ENCODE results near the gene COLEC11. TPM values are rescaled to one million over a fixed set of nuclear protein-coding genes. Genes with fewer than 3 reads are reported as not detected.

Gene COLEC11
- 0.09 and 0.38 TPM in 2 replicates for total RNA-seq

DNA sequence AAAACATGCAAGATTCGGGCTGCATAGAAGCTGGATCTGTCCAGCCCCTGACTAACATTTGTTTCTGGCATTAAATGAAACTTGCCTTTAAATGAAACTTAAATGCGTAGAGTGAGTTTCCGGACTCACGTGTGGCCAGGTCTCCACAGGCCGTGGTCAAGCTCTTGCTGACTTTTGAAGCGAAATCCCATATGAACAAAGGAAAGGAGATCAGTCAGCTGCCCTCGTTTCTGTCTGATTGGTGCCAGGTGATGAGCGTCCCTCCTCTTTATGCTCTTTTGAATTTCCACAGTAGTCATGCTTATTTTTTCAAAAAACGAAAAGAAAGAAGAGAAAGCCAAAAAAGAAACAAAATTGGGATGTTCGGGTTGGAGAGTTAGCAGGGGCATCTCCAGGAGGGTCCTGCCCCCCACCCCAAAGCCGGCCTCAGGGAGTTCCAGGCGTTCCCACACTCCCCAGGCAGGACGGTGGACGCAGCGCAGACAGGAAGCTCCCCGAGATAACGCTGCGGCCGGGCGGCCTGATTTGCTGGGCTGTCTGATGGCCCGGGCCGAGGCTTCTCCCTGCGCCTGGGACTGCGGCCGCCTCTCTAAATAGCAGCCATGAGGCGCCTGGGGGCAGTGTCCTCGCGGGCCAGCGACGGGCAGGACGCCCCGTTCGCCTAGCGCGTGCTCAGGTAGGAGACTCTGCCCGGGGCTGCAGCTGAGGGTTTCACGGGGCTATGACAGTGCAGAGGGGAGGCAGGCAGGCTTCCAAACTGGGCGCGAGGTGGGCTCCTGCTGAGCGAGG is at the start of gene COLEC11:
TSS of gene COLEC11 (plus strand) at position 620 of the 789 bp plus-strand sequence. CDS start 9,229 bp downstream, outside the sequence.

DNA sequence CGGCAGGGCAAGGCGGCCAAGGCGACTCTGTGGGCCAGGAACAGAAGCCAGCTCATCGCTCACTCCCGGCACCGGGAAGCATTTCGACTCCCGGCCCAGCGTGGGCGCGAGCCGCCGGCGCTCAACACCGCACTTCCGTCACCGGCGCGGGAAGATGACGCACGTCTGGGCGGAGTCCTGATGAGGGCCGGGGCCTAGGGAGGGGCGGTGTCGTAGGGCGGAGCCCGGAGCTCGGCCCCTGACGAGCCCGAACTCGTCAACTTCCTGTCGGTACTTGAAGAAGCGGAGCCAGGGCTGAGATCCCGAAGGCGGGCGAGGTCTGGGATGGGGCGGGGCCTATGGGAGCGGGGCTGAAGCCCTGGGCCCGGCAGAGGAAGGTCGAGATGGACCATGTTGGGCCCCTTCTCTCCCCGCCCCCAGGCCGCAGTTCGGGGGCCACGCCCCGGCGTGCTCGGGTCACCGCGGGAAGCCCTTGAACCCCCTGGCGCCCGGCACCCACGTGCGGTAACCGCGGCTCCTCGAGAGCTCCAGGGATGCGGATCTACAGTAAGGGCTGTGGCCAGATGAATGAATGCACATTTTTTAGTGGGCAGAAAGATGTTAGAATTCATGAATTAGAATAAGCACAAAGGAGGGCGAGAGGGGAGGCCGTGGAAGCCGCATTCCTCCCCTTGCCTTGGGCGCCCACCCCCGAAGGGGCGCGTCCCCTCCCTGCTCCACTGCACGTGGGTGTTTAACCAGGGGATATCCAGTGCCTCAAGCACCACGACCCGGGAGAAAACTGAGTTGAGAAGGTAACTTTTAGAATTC is 36.5 kb upstream of the COLEC11 start, which contains the start of gene RNASEH1:
TSS of gene RNASEH1 (minus strand) at position 129 of the 810 bp plus-strand sequence. CDS start at position 56, 73 bp downstream.

GRCh38 chr2:3657881-3658280 is 63.0 kb downstream of the COLEC11 start, which contains the start of gene ALLC:
Gene ALLC (plus strand): TSS chr2:3658200. CDS start chr2:3671158, 12,958 bp downstream.

Other genes starting within 250 kb of the COLEC11 start
- gene EIPR1, start 217.3 kb upstream of the COLEC11 start, total RNA-seq, result 34.6 and 41.8 TPM in 2 replicates
- 43.8 and 50.3 TPM in 2 replicates for gene TRAPPC12, start 215.4 kb upstream of the COLEC11 start, total RNA-seq
- gene ADI1, start 75.6 kb upstream of the COLEC11 start, total RNA-seq, result 32.4 and 35.9 TPM in 2 replicates
- 29.9 and 36.5 TPM in 2 replicates for gene RNASEH1, start 36.8 kb upstream of the COLEC11 start, total RNA-seq
- gene RPS7, start 19.9 kb upstream of the COLEC11 start, total RNA-seq, result 1,254 and 1,957 TPM in 2 replicates
- gene ALLC, start 63.1 kb downstream of the COLEC11 start, total RNA-seq, result not detected in 2 replicates
- gene DCDC2C, start 108.5 kb downstream of the COLEC11 start, total RNA-seq, result not detected in 2 replicates